Activated CD4-positive, alpha-beta T cell treated with anti-CD3 and anti-CD28 coated beads for 24 hours (primary cell): Measurements from ENCODE around the gene LTA.
A peak's percentile ranks its signal among the peaks of the same experiment; 100 is the strongest.

Source experiments
- DNase-seq, 2 donors: peaks; one replicate each; pipeline ENCODE4 v3.0.0-alpha.2; 2020; ENCODE audit warnings: low read depth in 2 of 2

The LTA gene

GRCh38 chr6:31569861-31570536 is 2.1 kb upstream of the LTA start:
- no peak for DNase-seq

- no peak for DNase-seq
Measured at GRCh38 chr6:31573239-31574105, 1.4 kb downstream of the LTA start.

- DNase-seq, result peak in 1 of 2 donors; percentile 27
Measured at GRCh38 chr6:31574106-31575061, 2.3 kb downstream of the LTA start.

- peak; percentile 76 to 84 for DNase-seq
Measured at GRCh38 chr6:31575335-31575901, 3.3 kb downstream of the LTA start, which contains the start of gene TNF. Gene TNF, plus strand, starts transcription at chr6:31575565. Its CDS starts 177 bp downstream, at chr6:31575742.

GRCh38 chr6:31575952-31576685 is 4.0 kb downstream of the LTA start:
- DNase-seq, result no peak

- no peak for DNase-seq
Measured at GRCh38 chr6:31576897-31577578, 4.9 kb downstream of the LTA start.

- no peak for DNase-seq
Measured at GRCh38 chr6:31577579-31577966, 5.5 kb downstream of the LTA start.

- DNase-seq, result no peak
Measured at GRCh38 chr6:31578184-31579118, 6.4 kb downstream of the LTA start.

- no peak for DNase-seq
Measured at GRCh38 chr6:31579119-31579505, 7.0 kb downstream of the LTA start.

- no peak for DNase-seq
Measured at GRCh38 chr6:31579546-31580437, 7.7 kb downstream of the LTA start.

GRCh38 chr6:31580438-31580740 is 8.3 kb downstream of the LTA start:
- no peak for DNase-seq

- DNase-seq, result peak; percentile 88 to 92
Measured at GRCh38 chr6:31580807-31581433, 8.8 kb downstream of the LTA start.

- DNase-seq, result no peak
Measured at GRCh38 chr6:31581434-31582229, 9.5 kb downstream of the LTA start.

- DNase-seq, result no peak
Measured at GRCh38 chr6:31582230-31582643, 10.1 kb downstream of the LTA start, which contains the start of gene LTB. Gene LTB, minus strand, starts transcription at chr6:31582424. Its CDS starts 7 bp downstream, at chr6:31582417.

GRCh38 chr6:31585491-31585890 is 13.4 kb downstream of the LTA start:
- DNase-seq, result no peak

GRCh38 chr6:31586008-31586407 is 13.9 kb downstream of the LTA start, which contains the start of gene LST1:
Gene LST1, plus strand, starts transcription at chr6:31586277. Its CDS starts 1,023 bp downstream, at chr6:31587300.
- no peak for DNase-seq
